Choroid plexus epithelial cell (primary cell): Measurements from ENCODE around the gene FXYD1.

Source experiments
- DNase-seq: peaks from one replicate; pipeline ENCODE4 v3.0.0-alpha.2; 2010; ENCODE audit warnings: low read depth
- H3K4me3 ChIP-seq: 2 replicates; pipeline ENCODE4 v1.5.1; 2011; ENCODE audit warnings: low read depth, mild to moderate bottlenecking, control low read depth, low read length, moderate library complexity
- TF ChIP-seq, protein P1 (sequence below): conservative IDR thresholded peaks from 2 replicates; pipeline ENCODE4 v1.5.1; 2011; ENCODE audit warnings: low read depth, mild to moderate bottlenecking, control low read depth, inconsistent platforms, low read length, moderate library complexity

FXYD1 gene

DNA sequence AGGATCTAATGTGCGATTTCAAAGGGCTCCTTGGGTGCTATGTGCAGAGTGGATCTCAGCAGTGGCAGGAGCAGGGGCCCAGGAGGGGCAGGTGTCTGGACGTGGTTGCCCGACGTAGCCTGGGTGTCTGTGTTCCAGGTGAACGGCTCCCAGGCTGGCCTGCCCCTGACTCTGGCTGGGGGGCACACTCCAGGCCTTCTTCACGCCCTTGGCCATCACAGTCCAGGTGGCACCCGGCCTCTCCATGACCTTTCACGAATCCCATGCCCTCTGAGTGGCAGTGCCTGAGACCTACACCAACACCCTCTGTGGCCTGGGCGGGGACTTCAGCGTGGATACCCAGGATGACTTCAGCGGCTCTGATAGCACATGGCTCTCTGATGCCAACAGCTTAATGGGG, 34.3 kb upstream of the FXYD1 start:
- TF ChIP-seq, protein P1, sequence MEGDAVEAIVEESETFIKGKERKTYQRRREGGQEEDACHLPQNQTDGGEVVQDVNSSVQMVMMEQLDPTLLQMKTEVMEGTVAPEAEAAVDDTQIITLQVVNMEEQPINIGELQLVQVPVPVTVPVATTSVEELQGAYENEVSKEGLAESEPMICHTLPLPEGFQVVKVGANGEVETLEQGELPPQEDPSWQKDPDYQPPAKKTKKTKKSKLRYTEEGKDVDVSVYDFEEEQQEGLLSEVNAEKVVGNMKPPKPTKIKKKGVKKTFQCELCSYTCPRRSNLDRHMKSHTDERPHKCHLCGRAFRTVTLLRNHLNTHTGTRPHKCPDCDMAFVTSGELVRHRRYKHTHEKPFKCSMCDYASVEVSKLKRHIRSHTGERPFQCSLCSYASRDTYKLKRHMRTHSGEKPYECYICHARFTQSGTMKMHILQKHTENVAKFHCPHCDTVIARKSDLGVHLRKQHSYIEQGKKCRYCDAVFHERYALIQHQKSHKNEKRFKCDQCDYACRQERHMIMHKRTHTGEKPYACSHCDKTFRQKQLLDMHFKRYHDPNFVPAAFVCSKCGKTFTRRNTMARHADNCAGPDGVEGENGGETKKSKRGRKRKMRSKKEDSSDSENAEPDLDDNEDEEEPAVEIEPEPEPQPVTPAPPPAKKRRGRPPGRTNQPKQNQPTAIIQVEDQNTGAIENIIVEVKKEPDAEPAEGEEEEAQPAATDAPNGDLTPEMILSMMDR = no peak
- DNase-seq = no peak

DNA sequence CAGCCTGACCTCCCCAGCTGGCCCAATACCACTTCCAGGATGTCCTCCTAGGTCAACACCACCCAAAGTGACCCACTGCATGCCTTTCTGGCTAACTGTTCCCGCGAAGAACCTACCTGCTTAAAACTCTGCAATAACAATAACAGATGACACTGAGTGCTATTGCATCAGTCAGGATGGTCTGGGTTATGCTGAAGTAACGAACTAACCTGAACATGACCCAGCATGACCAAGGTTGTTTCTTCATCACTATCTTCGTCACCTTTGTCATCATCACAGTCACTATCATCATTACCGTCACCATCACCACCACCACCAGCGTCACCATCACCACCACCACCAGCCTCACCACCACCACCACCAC, 33.6 kb upstream of the FXYD1 start:
- TF ChIP-seq, protein P1 = no peak
- no peak overlapping the region for H3K4me3 ChIP-seq
- DNase-seq = no peak

More for the DNA sequence above, 34.3 kb upstream of the FXYD1 start:
- H3K4me3 ChIP-seq = no peak overlapping the region

DNA sequence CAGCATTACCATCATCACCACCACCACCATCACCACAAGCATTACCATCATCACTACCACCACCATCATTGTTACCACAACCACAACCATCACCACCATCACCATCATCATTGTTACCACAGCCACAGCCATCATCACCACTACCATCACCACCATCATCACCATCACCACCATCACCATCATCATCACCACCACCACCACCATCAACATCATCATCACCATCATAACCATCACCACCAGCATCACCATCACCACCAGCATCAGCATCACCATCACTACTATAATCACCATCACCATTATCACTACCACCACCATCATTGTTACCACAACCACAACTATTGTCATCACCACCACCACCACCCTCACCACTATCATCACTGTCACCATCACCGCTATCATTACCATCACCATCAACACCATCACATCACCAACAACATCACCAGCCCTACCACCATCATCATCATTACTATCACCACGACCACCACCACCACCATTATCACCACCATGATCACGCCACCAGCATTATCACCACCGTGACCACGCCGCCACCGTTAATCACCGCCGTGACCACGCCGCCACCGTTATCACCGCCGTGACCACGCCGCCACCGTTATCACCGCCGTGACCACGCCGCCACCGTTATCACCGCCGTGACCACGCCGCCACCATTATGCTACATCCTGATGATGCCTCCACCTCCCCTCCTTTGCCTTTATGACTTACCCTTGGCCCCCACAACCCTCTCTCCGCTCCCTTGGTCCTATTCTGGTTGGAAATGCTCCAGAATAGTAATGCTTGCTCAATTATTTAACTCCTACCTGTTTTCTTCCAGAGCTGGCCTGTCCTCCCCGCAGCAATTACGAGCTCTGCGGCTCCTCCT, 33.0 kb upstream of the FXYD1 start:
- H3K4me3 ChIP-seq = no peak overlapping the region
- TF ChIP-seq, protein P1 = no peak

DNA sequence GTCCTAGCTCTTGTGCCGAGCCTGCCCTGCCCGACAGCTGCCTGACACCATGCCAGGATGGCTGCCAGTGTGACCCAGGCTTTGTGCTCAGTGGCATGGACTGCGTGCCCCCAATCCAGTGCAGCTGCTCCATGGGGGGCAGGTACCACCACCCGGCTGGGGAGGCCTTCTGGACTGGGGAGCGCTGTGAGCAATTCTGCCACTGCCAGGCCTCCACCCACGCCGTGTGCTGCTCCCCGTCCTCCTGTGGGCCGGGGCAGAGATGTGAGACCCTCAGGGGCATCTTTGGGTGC, 32.4 kb upstream of the FXYD1 start:
- no peak for DNase-seq
- TF ChIP-seq, protein P1 = no peak
- no peak overlapping the region for H3K4me3 ChIP-seq

More for the DNA sequence above, 33.0 kb upstream of the FXYD1 start:
- DNase-seq = no peak

DNA sequence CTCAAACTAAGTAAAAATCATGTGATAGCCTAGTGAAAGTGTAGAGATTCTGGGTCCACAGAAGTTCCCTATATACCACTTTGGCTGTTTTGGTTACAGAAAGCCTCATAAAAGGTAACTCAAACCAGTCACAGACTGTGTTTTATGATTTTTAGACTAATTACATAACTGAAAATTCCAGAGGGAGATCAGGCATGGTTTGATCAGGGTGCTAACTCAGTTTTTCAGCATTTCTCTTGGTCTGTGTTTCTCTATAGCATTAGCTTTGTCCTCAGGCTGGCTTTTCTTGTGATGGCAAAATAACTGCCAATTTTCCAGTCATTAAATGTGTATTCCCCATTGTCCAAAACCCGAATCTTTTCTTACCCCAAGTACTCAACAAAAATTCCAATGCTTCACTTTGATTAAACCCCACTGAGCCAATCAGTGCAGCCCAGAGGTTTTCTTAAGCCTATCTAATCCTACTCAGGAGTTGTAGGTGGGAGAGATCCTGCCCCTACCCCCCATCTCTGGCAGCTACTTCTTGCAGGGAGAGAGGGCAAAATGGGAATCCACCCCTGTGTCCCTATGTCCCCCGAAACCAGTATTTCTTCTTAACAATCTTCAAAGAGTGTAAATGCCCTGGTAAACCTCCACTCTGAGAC, 31.6 kb upstream of the FXYD1 start:
- TF ChIP-seq, protein P1 = no peak
- DNase-seq = no peak
- no peak overlapping the region for H3K4me3 ChIP-seq

DNA sequence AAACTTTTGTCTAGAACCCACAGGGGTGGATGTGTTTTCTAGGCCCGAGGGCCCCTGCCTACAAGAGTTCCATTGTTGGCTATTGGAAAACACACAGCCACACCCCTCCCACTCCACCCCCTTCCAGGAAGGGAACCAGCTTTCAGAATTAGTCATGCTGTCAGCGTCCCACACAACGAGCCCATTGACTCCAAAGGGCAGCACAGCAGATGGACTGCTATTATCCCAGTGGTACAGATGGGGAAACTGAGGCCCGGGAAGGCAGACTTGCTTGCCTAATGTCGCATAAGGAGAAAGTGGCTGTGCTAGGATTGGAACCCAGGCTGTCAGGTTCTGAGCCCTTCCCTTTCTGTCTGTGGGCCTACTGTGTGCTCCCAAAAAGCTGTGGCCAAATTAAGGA, 31.1 kb upstream of the FXYD1 start:
- TF ChIP-seq, protein P1 = no peak
- H3K4me3 ChIP-seq = no peak overlapping the region
- peak; percentile 35 for DNase-seq

DNA sequence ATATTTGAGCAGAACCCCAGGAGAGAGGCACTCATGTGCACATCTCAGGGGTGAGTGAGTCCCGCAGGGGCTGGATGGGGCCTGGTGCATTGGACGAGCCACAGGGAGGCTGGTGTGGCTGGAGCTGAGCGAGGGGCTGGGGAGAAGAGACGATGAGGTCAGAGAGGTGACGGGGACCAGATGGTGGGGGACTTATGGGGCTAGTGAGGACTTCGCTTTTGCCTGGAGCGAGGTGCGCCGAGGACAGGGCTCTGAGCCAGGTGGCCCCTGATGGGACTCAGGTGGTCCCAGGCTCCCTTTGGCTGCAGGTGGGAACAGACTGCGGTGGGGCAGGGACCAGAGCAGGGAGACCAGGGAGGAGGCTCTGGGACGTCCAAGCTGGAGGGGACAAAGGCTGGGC, 29.9 kb upstream of the FXYD1 start:
- TF ChIP-seq, protein P1 = no peak
- no peak overlapping the region for H3K4me3 ChIP-seq
- no peak for DNase-seq
